Esophagus mucosa (tissue), 1 donor: ENCODE results near the gene SULT4A1. TPM values are rescaled to one million over a fixed set of nuclear protein-coding genes. Genes with fewer than 3 reads are reported as not detected.

Experiments
- ATAC-seq: fragments of 200-7000 bp; cut with Tn5 transposase; one replicate; pipeline ENCODE4 v1.9.1; 2020
- total RNA-seq: library from RNA; stranded (reverse); gene quantifications from one replicate; pipeline ENCODE4 v1.2.4, GENCODE V29; 2023
- donor health status: DM: yes; HTN: yes; CAD: no.

Gene SULT4A1
- total RNA-seq, 1 donor from 2014 or later = not detected

- ATAC-seq = no peak
These were observed 18.4 kb downstream of the SULT4A1 start for GRCh38 chr22:43843783-43844530.

GRCh38 chr22:43841742-43842141 is 20.6 kb downstream of the SULT4A1 start:
- no peak for ATAC-seq

- no peak for ATAC-seq
These were observed 21.5 kb downstream of the SULT4A1 start for GRCh38 chr22:43840851-43841250.

GRCh38 chr22:43840431-43840830 is 21.9 kb downstream of the SULT4A1 start:
- no peak for ATAC-seq

GRCh38 chr22:43839781-43840180 is 22.5 kb downstream of the SULT4A1 start:
- no peak for ATAC-seq

- no peak for ATAC-seq
These were observed 23.6 kb downstream of the SULT4A1 start for GRCh38 chr22:43838571-43839307.

GRCh38 chr22:43838161-43838560 is 24.2 kb downstream of the SULT4A1 start:
- ATAC-seq = no peak

GRCh38 chr22:43837666-43838065 is 24.6 kb downstream of the SULT4A1 start:
- ATAC-seq = no peak

- no peak for ATAC-seq
These were observed 26.6 kb downstream of the SULT4A1 start for GRCh38 chr22:43835736-43836135.

GRCh38 chr22:43835166-43835565 is 27.1 kb downstream of the SULT4A1 start:
- ATAC-seq = no peak

GRCh38 chr22:43833286-43834240 is 28.8 kb downstream of the SULT4A1 start:
- ATAC-seq = no peak

GRCh38 chr22:43832393-43833265 is 29.7 kb downstream of the SULT4A1 start:
- no peak for ATAC-seq

- ATAC-seq = no peak
These were observed 30.5 kb downstream of the SULT4A1 start for GRCh38 chr22:43831561-43832392.

GRCh38 chr22:43830931-43831560 is 31.3 kb downstream of the SULT4A1 start:
- no peak for ATAC-seq

GRCh38 chr22:43829904-43830851 is 32.1 kb downstream of the SULT4A1 start:
- ATAC-seq = no peak

- ATAC-seq = no peak
These were observed 33.1 kb downstream of the SULT4A1 start for GRCh38 chr22:43828998-43829782.

- no peak for ATAC-seq
These were observed 33.7 kb downstream of the SULT4A1 start for GRCh38 chr22:43828725-43828997.

- no peak for ATAC-seq
These were observed 34.2 kb downstream of the SULT4A1 start for GRCh38 chr22:43827926-43828724.
